ENCODE measurements around the gene INPP5K.

The INPP5K gene

DNA sequence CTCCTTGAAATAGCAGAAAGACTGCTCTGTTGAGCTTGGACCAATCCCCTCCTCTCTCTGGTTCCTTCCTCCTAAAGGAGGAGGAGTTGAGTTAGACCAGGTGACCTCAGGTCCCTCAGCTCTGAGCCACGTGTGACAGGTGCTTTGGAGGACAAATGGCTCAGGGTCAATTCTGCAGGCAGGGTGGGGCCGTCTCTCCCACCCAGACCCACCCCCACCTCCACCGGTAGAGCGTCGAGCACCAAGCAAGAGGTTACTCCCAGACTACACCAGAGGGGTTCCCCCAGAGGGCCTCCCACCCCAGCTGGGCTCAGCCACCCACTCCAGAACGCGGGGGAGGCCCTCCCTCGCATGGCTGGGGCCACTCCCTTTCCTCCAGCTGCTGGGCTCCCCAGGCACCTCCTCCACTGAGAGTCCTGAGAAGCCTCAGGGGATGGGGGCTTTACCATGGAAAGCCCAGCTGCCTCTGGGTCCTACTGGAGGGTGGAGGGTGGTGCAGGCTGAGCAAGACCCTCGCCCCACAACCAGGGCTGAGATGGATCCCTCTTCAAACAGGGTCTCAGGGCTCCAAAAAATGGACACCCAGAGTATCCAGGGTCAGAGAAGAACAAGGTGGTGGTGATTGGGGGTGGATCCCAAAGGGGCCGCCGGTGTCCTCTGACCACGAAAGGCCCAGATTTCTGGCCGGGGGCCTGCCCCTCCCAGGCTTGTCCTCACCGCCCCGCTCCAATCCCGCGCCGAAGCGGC is 31.6 kb downstream of the INPP5K start:
- DNase-seq = peak; percentile 54

DNA sequence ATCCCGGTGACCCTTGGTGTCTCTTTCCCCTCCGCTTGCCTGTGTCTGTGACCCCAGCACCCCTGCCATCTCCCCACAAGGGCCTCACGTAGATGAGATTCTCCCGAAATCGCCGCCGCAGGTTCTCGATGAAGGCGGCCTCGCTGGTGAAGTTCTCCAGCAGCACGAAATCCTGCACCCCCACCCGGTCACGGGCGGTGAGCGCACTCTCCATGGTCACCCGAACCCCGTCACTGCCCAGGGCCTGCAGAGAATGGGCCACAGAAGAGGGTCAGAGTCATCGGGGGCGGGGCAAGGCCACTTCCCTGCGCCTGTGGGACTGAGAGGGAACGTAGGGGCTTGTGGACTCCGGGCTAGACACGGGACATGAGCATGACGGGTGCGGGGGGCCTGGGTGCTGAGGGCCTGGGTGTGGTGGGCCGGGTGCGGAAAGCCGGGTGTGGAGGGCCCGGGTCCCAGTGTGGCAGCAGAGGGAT is 32.3 kb downstream of the INPP5K start:
- DNase-seq = no peak

DNA sequence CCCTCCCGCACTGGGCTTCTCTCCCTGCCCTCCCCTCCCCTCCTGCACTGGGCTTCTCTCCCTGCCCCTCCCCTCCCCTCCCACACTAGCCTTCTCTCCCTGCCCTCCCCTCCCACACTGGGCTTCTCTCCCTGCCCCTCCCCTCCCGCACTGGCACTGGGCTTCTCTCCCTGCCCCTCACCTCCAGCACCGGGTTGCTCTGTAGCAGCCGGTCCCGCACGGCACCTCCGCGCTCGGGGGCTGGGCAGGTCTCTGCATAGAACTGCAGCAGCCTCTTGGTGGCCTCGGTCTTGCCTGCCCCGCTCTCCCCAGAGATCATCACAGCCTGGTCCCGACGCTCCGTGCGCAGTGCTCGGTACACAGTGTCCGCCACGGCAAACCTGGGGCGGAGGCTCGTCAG is 33.7 kb downstream of the INPP5K start:
- no peak for DNase-seq

DNA sequence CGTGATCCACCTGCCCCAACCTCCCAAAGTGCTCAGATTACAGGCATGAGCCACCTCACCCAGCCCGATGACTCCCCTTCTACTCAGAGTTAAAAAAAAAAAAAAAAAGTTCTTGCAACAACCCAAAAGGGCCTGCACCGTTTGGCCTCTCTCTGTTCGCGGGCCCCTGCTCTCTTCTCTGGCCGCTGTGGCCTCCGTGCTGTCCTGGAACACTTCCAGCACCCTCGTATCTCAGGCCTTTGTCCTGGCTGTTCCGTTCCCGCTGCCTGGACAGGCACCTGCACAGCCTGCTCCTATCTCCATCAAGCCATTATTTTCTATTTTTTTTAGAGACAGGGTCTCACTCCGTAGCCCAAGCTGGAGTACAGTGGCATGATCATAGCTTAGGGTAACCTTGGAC is 34.7 kb downstream of the INPP5K start:
- DNase-seq = no peak

DNA sequence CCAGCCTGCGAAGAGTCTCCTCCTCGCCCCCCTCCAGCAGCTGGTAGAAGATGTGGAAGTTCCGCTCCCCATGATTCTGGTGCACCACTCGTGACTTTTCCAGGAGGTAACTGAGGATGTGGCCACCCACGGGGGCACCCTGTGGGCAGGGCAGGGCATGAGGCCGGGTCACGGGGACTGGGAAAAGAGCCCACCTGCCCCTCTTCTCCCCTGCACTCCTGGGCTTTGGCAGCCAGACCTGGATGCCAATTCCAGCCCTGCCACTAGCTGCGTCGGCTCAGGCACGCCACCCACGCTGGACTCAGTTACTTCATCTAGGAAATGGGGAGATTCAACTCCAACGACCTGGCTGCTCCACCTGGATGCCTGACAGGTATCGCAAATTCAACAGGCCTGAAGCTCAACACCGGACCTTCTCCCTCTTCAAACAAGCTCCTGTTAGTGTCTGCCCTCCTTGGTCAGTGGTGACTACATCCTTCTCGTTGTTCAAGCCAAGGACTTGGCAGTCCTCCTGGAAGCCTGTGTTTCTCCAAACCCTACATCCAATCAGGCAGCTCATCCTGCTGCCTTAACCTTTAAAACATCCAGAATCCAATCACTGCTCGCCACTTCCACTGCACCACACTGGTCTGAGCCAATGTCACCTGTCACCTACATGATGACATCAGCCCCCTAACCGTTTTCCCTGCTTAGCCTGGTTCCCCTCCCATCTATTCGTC is 35.5 kb downstream of the INPP5K start:
- no peak for DNase-seq

DNA sequence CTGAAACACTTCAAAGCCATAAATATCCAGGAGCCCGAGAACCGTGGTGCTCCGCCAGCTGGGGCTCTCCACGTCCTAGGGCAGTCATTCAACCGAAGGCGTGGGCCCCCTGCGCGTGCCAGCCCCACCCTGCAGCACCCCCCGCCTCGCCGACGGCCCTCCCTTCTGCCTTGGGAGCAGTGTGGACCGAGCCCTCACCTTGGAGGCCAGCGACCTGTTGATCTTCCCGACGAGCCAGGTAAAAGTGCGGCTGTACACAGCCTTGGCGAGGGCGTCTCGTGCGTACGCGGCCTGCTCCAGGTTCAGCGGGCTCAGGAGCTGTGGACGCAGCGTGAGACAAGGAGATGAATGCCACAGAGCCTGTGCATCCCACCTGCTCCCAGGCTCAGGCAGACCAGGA is 38.0 kb downstream of the INPP5K start:
- no peak for DNase-seq

DNA sequence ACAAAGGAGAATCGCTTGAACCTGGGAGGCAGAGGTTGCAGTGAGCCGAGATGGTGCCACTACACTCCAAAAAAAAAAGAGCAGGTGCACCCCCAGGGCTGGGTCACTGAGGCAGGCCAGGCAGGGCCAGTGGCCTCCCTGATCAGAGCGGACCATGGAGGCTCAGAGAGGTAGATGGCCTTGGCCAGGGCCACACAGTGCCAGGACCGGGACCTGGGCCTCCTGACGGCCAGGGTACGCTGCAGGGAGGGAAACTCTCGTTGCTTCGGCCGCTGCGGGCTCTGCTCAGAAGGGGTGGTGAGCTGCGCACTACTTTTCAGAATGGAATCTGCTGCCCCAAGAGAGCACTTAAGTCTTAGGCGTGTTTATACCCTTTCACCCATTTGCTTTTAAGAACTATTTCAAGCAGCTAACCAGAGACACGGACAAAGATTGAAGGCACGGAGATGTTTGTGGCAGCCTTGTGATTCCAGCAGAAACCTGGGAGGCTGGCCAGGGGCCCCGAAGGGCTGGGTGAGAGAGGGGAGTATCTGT is 41.0 kb downstream of the INPP5K start:
- no peak for DNase-seq

DNA sequence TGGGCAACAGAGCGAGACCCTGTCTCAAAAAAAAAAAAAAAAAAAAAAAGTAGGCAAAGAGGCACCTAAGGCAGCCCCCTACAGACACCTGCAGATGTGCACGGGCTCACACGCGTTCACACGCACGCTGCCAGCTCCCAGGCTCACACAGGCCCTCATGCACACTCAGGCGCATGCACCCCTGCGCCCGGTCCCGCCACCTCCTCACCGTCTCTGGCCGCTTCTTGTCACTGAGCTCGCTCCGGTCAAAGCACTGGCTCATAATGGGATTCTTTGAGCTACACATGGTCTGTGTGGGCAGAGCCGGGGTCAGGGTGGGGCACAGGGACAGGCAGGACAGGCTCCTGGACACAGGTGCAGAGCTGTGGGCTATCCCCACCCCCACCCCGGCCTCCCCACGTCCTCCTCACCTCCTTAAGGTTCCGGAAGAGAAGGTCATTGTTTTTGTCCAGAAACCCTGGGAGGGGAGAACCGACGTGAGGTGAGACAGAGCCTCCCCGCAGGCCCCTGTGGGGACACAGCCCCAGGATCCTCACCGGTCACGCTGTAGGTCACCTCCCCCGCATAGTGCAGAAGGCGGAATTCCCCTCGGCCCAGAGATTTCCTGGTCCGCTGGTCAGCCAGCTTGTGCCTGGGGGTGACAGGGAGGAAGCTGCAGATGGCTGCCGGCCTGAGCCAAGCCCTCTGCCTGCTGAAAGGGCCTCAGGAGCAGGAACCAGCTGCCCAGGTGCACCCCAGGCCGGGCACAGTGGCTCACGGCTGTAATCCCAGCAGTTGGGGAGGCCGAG is 41.8 kb downstream of the INPP5K start:
- DNase-seq = no peak

DNA sequence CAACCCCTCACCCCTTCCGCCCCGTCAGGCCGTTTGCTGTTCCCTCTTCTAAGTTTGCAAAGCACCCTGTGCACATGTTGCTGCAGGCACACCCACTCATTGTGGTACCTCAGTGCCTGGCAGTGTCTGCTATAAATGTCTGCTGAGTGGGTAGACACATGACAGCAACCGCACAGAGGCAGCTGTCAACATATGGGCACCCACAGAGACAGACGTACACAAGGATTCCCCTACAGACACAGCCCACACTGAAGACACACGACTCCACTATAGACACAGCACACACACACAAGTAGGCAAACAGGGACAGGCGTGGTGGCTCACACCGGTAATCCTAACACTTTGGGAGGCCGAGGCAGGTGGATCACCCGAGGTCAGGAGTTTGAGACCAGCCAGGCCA is 42.6 kb downstream of the INPP5K start:
- no peak for DNase-seq

DNA sequence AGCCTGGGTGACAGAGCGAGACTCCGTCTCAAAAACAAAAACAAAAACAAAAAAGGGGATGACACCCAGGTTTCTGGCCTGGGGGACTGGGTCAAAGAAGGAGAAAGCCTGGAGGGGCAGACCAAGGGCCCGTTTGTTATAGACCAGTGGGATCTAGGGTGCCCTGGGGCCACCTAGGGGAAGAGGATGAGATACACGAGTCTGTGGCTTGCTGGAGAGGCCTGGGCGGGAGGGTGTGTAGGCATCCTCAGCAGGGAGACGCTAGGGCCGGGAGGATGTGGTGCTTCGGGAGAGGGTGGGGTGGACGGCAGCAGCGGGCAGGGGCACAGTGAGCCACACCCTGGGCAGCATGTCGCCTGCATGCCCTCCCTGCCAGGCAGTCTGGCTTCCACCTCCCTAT is 43.2 kb downstream of the INPP5K start:
- no peak for DNase-seq

DNA sequence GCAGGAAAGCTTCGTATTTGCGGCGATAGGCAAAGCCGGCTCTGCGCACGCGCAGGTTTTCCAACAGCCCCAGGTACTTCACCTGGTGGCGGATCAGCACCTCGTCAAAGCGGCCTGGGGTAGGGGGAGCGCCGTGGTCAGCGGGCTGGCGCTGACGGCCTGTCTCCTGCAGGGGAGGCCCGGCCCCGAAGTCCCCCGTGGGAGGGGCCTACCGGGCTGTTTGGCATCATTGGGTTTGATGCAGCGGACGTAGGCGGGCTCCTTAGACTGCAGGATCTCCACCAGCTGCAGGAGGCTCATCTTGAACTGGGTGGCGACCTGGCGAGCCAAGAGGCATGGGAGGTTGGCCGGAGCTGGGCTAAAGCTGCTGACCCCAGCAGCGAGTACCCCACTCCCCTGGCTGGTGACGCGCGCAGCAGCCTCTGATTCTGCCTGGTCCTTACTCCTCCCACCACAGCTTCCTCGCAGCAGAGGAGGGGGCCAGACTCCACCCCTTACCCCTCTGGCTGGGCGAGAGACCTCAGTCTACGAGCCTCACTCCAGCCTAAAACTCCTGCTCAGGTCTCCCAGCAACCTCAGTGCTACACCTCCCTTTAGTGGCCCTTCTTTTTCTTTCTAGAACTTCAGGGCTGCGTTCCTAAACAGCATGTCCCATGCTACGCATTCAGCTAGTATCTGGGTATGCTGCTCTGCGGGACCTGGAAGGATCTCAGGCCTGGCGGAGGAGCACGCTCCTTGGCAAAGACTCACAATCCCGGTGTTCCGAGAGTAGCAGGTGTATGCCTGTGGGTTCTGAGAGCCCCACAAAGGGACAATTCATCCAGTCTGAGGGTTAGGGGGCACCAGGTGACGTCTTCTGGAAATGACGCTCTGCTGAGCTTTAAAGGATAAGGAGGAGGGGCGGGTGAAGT is 44.2 kb downstream of the INPP5K start:
- no peak for DNase-seq

DNA sequence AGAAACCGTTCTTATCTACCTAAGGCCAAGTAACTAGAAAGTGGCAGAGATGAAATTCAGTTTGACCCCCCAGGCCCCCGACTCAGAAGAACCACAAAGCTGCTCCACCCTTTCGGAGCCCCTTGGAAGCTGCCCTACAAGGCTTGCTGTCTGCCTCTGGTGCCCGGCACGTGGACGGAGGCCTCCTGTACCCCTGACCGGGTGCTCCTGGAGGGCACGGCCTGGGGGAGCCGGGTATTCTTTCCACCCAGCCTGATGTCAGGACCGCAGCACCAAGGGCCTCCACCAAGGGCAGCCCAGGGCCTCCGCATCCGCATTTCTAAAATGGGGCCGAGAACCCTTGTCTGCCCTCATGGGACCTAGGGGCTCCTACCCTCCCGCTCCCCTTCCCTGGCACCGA is 44.9 kb downstream of the INPP5K start:
- no peak for DNase-seq

DNA sequence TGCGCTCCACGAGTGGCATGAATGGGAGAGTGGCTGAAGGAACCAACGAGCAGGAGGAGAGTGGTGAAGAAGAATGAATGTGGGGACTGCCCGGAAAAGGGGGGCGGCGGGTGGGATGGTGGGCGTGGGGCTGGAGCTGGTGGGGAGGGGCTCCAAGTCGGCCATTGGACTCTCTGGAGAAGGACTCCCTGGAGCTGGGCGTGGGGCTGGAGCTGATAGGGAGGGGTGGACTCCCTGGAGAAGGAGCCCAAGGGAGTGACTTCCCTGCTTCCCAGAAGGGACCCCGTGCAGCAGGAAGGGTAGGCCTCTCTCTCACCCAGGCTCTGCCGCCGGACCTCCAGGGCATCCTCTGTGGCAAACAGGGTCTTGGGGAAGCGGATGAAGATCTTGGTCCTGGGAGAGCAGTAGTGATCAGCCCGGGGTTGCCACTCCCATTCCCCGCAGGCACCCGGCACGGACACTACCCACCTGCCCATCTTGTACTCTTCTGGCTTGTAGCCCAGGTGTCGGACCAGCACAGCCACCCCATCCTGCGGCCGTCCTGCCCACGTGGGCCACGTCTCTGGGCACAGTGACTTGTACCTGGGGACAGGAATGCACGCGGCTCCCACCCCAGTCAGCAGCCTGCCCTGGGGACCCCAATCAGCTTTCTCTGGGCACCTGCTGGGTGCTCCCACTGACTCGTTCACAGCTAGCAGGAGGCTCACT is 45.5 kb downstream of the INPP5K start:
- no peak for DNase-seq

DNA sequence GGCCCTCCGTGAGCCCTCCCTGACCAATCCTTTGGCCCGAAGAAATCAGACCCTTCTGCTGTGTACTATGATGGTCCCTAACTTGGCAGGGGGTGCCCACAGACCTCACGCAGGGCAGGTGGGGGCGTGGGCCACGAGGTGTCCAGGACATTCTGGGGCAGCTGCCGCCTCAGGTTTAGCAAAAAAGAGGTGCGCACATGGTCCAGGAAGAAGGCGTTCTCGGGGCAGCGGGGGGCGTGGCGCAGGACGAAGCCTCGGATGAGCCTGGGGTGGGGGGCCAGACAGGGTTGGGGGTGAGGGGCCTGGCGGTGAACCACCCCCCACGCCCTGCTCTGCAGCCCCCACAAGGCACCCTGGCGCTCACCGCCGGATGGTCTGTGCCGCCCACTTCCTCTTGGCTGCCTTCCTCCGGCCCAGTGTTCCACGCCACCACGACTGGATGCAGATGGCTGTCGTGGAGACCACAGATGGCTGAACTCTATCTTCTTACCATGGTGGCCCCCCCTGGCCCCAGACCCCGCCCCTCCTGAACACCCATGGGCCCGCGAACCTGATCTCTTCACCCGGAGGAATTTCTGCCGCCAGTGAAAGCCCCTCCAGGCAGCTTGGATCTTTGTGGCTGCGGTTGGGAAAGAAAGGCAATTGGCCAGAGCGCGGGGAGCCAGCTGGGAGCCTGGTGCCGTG is 46.2 kb downstream of the INPP5K start:
- DNase-seq = no peak

DNA sequence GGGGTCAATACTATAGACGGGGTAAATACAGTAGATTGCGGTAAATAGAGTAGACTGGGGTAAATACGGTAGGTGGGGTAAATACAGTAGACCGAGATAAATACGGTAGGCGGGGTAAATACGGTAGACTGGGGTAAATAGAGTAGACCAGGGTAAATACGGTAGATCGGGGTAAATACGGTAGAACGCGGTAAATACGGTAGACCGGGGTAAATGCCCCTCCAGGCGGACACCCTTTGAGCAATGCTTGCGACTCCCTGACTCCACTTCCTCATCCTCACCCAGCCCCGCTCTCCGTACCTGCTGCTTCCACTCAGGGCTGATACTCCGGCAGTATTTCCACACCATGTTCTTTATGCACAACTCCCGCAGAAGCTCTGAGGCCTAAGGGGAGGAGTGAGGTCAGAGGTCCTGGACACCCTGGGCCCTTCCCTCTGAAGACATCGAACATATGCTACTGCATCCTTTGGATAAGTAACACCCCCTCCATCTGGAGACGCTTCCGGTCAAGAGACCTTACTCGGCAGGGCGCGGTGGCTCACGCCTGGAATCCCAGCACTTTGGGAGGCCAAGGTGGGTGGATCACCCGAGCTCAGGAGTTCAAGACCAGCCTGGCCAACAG is 47.1 kb downstream of the INPP5K start:
- DNase-seq = no peak

DNA sequence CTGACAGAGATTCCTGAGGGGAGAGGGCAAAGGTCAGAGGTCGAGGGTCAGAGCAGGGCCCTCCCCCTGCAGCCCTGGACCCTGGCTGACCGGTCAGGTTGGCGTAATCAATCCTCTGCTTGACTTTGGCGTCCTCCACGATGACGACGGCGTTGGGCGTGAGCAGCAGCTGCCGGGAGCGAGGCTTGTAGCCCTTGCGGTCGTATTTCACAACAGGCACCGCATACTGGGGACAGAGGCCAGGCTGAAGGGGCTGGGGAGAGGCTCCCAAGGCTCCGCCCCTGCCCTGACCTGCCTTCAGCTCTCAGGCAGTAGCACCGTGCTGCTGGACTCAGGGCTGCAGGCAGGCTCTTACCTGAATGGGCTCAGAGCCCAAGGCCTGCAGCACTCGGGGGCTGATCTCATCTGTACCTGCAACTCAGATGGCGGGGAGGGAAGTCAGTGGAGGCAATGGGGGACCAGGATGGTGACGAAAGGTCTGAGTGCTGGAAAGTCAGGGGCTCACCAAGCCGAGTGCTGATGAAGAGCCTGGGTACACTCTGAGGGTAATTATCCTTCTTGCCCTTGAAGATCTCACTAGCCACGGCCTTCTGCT is 48.4 kb downstream of the INPP5K start:
- DNase-seq = no peak

DNA sequence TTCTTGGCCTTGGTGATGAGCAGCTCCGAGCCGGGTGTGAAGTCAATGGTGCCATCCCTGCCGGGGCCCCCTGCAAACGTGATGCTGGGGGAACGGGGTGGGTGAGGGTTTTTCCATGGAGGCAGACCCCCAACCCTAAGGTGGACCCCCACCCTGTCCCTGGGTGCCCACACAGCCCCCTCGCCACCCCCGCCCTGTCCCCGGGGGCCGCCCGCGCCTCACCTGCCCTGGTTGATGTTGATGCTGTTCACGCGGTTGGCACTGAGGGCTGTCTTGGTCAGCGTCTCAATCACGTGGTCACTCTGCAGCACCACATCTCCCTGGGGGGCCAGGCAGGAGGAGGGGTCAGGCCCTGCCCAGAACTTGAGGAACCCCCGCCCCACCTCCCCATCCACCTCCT is 49.2 kb downstream of the INPP5K start:
- DNase-seq = no peak

DNA sequence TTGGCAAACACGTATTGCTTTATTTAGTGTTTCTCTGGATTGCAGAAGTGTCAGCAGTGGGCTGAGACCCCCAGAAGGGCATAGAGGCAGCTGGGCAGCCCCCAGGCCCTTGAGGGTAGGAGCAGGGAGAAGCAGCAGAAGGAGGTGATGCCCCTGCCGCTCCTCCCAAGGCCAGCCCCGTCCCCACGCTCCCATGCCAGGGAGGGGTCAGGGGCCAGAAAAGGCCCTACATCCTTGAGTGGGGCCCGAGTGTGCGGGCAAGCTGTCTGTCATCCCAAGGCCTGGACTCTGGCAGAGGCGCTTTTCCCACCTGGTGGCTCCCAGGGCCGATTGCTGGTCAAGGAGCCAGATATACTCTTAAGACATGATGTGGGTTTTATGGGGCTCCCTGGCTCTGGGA is 52.2 kb downstream of the INPP5K start:
- DNase-seq = no peak

DNA sequence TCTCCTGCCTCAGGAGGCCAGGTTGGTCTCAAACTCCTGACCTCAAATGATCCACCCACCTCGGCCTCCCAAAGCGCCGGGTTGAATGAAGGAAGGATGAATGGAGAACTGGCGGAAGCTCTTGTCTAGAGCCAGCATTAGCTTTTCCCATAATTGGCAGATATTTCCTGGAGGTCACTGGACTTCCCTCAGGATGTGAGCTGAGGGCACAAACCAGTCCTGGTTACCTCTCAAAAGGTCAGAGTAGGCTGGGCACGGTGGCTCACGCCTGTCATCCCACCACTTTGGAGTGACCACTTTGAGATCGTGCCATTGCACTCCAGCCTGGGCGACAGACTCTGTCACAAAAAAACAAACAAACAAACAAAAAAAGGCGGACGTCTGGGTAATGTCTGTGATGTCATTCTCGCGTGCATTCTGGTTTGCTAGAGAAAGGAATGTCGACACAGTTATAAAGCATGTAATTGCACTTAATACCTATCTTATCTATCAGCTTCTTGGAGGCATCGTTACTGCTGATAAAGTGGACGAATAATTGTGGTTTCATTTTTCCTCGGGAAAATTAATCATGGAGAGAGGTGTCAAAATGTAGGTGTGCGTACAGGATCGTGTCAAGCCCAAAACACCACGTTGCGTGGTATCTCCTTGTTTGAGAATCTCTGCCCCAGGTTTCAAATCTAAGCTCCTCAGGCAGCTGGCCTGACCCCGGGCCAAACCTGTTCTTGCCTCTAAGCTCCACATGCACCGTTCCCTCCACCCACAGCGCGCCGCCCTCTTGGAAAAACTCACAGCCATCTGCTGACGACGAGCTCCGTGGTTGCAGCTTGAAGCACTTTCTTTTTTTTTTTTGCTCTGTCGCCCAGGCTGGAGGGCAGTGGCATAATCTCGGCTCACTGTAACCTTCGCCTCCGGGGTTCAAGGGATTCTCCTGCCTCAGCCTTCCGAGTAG is 54.0 kb downstream of the INPP5K start:
- DNase-seq = peak; percentile 21

Data from NCI-H510A (cell line).